Measurements from ENCODE around the gene OSBPL8. TPM values are rescaled to one million over a fixed set of nuclear protein-coding genes. Genes with fewer than 3 reads are reported as not detected.

The OSBPL8 gene
- total and polyA plus RNA-seq, 2 experiments from 2014 or later, result 78.0 to 124 TPM

GRCh38 chr12:76495556-76495955 is 64.0 kb downstream of the OSBPL8 start (continued):
- TF ChIP-seq ZNF114 (CRISPR knock-in tag; IDR thresholded peaks at IDR 0.05) (no peak), EZH2 (IDR thresholded peaks at IDR 0.05; ENCODE audit: low read depth, unreplicated experiment) (no peak), POLR2AphosphoS5 (IDR thresholded peaks at IDR 0.05; ENCODE audit: low read depth) (no peak)

GRCh38 chr12:76491292-76491691 is 68.3 kb downstream of the OSBPL8 start:
- no peak overlapping the region for H3K4me3 ChIP-seq
- no peaks in the 10 kb centered on the region for H3K27me3 ChIP-seq (ENCODE audit: insufficient read depth)
- ATAC-seq, result no peak
- H2AFZ ChIP-seq, result no peak overlapping the region
- Mint-ChIP-seq H3K27me3 (ENCODE audit: insufficient read depth, low read depth, poor library complexity) (no peaks in the 10 kb centered on the region), H3K4me3 (no peak overlapping the region), H3K4me1 (no peaks in the 10 kb centered on the region), H3K9me3 (peaks cover 15% of the 10 kb centered on the region), H3K27ac (no peak overlapping the region), H3K36me3 (ENCODE audit: low read depth) (peaks cover 40% of the 10 kb centered on the region)
- no peaks in the 10 kb centered on the region for H3K9me2 ChIP-seq (ENCODE audit: insufficient read depth)
- H3K4me2 ChIP-seq, result no peak overlapping the region
- H3K36me3 ChIP-seq (ENCODE audit: insufficient read depth), result no peaks in the 10 kb centered on the region; the same call in 1 of the 2 replicates
- H4K20me1 ChIP-seq (replicated peaks; ENCODE audit: insufficient read depth), result no peaks in the 10 kb centered on the region
- H3F3A ChIP-seq (replicated peaks; ENCODE audit: low read depth), result no peaks in the 10 kb centered on the region
- no peaks in the 10 kb centered on the region for H3K4me1 ChIP-seq (ENCODE audit: insufficient read depth)
- peaks cover 17% of the 10 kb centered on the region; the same call in 1 of the 2 replicates for H3K79me2 ChIP-seq (replicated peaks; ENCODE audit: insufficient read depth)
- no peak overlapping the region for H3K27ac ChIP-seq (ENCODE audit: low read depth)
- no peak for DNase-seq (ENCODE audit: low spot score)
- TF ChIP-seq CREB1 (CRISPR knock-in tag; IDR thresholded peaks at IDR 0.05; ENCODE audit: low read depth), result no peak
- TF ChIP-seq STAT1 (IDR thresholded peaks at IDR 0.05; ENCODE audit: unreplicated experiment), result no peak
- TF ChIP-seq REST (IDR thresholded peaks at IDR 0.05; ENCODE audit: unreplicated experiment), result no peak
- no peak for TF ChIP-seq CTCF (conservative IDR thresholded peaks at IDR 0.05; ENCODE audit: low read depth in 2 of 2)
- TF ChIP-seq EZH2phosphoT487 (IDR thresholded peaks at IDR 0.05; ENCODE audit: unreplicated experiment), result no peak
- TF ChIP-seq ETS1 (IDR thresholded peaks at IDR 0.05), result no peak
- no peak for TF ChIP-seq POLR2AphosphoS5 (IDR thresholded peaks at IDR 0.05; ENCODE audit: low read depth)
- no peak for TF ChIP-seq ZNF114 (CRISPR knock-in tag; IDR thresholded peaks at IDR 0.05)

Measured in GM23338 (cell line).